ENCODE results near the gene TSPAN9.

DNA sequence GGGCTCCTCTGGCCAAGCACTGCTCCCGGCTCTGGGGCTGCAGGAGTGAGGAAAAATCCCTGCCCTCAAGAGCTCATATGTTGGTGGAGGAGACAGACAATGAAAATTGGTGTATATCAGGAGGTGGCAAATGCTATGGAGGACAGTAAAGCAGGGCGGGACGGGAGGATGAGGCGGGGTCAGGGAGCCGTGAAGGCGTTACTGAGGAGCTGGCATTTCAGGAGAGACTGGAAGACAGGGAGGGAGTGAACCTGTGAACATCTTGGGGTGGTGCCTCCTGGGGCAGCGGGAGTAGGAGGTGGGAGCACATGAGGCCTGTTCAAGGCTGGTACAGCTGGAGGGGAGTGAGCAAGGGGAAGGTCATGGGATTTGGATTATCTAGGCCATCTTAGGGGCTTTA is 26.6 kb downstream of the TSPAN9 start:
- TF ChIP-seq, protein P1, sequence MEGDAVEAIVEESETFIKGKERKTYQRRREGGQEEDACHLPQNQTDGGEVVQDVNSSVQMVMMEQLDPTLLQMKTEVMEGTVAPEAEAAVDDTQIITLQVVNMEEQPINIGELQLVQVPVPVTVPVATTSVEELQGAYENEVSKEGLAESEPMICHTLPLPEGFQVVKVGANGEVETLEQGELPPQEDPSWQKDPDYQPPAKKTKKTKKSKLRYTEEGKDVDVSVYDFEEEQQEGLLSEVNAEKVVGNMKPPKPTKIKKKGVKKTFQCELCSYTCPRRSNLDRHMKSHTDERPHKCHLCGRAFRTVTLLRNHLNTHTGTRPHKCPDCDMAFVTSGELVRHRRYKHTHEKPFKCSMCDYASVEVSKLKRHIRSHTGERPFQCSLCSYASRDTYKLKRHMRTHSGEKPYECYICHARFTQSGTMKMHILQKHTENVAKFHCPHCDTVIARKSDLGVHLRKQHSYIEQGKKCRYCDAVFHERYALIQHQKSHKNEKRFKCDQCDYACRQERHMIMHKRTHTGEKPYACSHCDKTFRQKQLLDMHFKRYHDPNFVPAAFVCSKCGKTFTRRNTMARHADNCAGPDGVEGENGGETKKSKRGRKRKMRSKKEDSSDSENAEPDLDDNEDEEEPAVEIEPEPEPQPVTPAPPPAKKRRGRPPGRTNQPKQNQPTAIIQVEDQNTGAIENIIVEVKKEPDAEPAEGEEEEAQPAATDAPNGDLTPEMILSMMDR (IDR thresholded peaks at IDR 0.05): no peak
- TF ChIP-seq POLR2A (IDR thresholded peaks at IDR 0.05): no peak
- TF ChIP-seq EP300 (IDR thresholded peaks at IDR 0.05): no peak

Data from tibial nerve (tissue), 4 donors.